ENCODE data around the gene ZMYND19. TPM values are rescaled to one million over a fixed set of nuclear protein-coding genes. Genes with fewer than 3 reads are reported as not detected.

Gene ZMYND19
- total RNA-seq, 1 experiment from 2014 or later: 79.2 TPM

DNA sequence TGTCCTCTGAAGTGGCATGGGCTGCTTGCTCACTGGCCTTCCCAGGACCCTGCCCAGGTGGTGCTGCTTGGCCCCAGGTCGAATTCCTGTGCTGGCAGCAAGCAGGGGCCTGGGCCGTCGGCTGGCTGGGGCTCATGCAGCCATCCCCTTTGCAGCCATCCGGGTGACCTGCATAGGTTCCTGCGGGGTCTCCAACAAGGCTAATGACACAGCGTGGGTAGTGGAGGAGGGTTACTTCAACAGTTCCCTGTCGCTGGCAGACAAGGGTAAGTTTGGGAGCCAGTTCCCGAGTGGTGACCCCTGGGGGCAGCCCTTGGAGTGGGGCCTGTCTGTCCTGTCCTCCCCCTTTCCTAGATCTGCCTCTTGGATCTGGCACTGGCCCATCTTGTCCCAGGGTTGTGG is 22.4 kb upstream of the ZMYND19 start:
- no peaks in the 10 kb centered on the region for H3K27me3 Mint-ChIP-seq (ENCODE audit: low read depth)
- no peak overlapping the region for H3K23ac ChIP-seq (ENCODE audit: insufficient read length, low read depth, low read length)
- H3K79me1 ChIP-seq (ENCODE audit: insufficient read depth, low read depth, low read length, poor library complexity, severe bottlenecking): no peaks in the 10 kb centered on the region
- no peak overlapping the region for H3T11ph ChIP-seq (ENCODE audit: low read length)
- TF ChIP-seq, protein P1, sequence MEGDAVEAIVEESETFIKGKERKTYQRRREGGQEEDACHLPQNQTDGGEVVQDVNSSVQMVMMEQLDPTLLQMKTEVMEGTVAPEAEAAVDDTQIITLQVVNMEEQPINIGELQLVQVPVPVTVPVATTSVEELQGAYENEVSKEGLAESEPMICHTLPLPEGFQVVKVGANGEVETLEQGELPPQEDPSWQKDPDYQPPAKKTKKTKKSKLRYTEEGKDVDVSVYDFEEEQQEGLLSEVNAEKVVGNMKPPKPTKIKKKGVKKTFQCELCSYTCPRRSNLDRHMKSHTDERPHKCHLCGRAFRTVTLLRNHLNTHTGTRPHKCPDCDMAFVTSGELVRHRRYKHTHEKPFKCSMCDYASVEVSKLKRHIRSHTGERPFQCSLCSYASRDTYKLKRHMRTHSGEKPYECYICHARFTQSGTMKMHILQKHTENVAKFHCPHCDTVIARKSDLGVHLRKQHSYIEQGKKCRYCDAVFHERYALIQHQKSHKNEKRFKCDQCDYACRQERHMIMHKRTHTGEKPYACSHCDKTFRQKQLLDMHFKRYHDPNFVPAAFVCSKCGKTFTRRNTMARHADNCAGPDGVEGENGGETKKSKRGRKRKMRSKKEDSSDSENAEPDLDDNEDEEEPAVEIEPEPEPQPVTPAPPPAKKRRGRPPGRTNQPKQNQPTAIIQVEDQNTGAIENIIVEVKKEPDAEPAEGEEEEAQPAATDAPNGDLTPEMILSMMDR (conservative IDR thresholded peaks at IDR 0.05): no peak
- H3K18ac ChIP-seq (ENCODE audit: insufficient read length, low read depth, low read length): no peak overlapping the region
- no peak overlapping the region for H2BK20ac ChIP-seq (ENCODE audit: low read depth, low read length, poor library complexity, severe bottlenecking)
- H3K4ac ChIP-seq (ENCODE audit: low read depth, low read length): no peak overlapping the region
- peak overlapping the region in 1 of 3 experiments; percentile 49; a peak in 1 of 7 replicates for H3K27ac Mint-ChIP-seq
- no peak overlapping the region for H3K4me3 Mint-ChIP-seq
- no peaks in the 10 kb centered on the region for H3K9me3 Mint-ChIP-seq
- no peak for DNase-seq
- no CpG with 5 or more reads among the region's 8 CpGs for WGBS (ENCODE audit: extremely low coverage, insufficient read length, low lambda C conversion rate)
- H2AK5ac ChIP-seq (ENCODE audit: insufficient read length, low read length): no peak overlapping the region
- H2BK15ac ChIP-seq (ENCODE audit: low read depth, low read length): no peak overlapping the region
- H3K14ac ChIP-seq (ENCODE audit: insufficient read depth, low read length): no peak overlapping the region; the same call in 1 of the 2 replicates
- no peak overlapping the region for H3K4me2 ChIP-seq (ENCODE audit: insufficient read depth, insufficient read length, low read length)
- no peaks in the 10 kb centered on the region for H3K23me2 ChIP-seq (ENCODE audit: insufficient read length, low read depth, low read length, poor library complexity, severe bottlenecking)
- H3K79me2 ChIP-seq (ENCODE audit: insufficient read depth, low read length): peaks cover 3% of the 10 kb centered on the region; the same call in 1 of the 2 replicates
- no peaks in the 10 kb centered on the region for H4K20me1 ChIP-seq (ENCODE audit: control insufficient read depth, insufficient read depth, insufficient read length)
- peaks cover 15 to 19% of the 10 kb centered on the region in 2 experiments for H3K4me1 Mint-ChIP-seq
- no peak overlapping the region for H4K91ac ChIP-seq (ENCODE audit: insufficient read length, low read depth, low read length)
- no peaks in the 10 kb centered on the region for H3K27me3 ChIP-seq (ENCODE audit: insufficient read depth, low read length)
- no peak overlapping the region for H2BK12ac ChIP-seq (ENCODE audit: insufficient read length, low read depth, low read length)
- H3K36me3 Mint-ChIP-seq (ENCODE audit: insufficient read depth in 1 of 3, low read depth in 3 of 3): peaks cover 5 to 16% (median 11%) of the 10 kb centered on the region in 3 experiments; a peak in 6 of 7 replicates
- no peak overlapping the region for H2BK120ac ChIP-seq (ENCODE audit: low read depth, low read length, poor library complexity, severe bottlenecking)
- H3K9me3 ChIP-seq (ENCODE audit: control insufficient read depth, low read depth, low read length): no peaks in the 10 kb centered on the region
- no peak overlapping the region for H3K9ac ChIP-seq (ENCODE audit: extremely low read depth, insufficient read length, low read length)
- H3K4me1 ChIP-seq (ENCODE audit: insufficient read depth, low read length): no peaks in the 10 kb centered on the region
- no peak overlapping the region for H4K8ac ChIP-seq (replicated peaks; ENCODE audit: insufficient read length, low read depth, low read length)
- no peak overlapping the region for H4K5ac ChIP-seq (ENCODE audit: insufficient read length, low read depth, low read length)
- no peak overlapping the region for H3K56ac ChIP-seq (ENCODE audit: insufficient read length, low read depth, low read length)
- H3K27ac ChIP-seq (ENCODE audit: insufficient read length, low read depth, low read length): no peak overlapping the region
- no peak overlapping the region for H2AFZ ChIP-seq (ENCODE audit: low read length)
- H2BK5ac ChIP-seq (ENCODE audit: insufficient read length, low read length): no peak overlapping the region

All from H9 (cell line).